Stimulated activated CD4-positive, alpha-beta T cell treated with anti-CD3 and anti-CD28 coated beads, TNF-alpha, amount 100 ng/mL, for 48 hours (primary cell): ENCODE results near the gene RAD51B.

ENCODE experiments used
- DNase-seq, 3 donors: peaks; one replicate each; pipeline ENCODE4 v3.0.0-alpha.2; 2020; ENCODE audit warnings: low read depth in 3 of 3

RAD51B gene

GRCh38 chr14:68522510-68523325 lies 703.1 kb downstream of the RAD51B start:
- DNase-seq, result no peak

GRCh38 chr14:68523326-68523610 lies 703.7 kb downstream of the RAD51B start:
- DNase-seq, result no peak

GRCh38 chr14:68523989-68524725 lies 704.6 kb downstream of the RAD51B start:
- DNase-seq, result no peak

GRCh38 chr14:68525516-68525915 lies 705.9 kb downstream of the RAD51B start:
- DNase-seq, result no peak

GRCh38 chr14:68526512-68527091 lies 707.0 kb downstream of the RAD51B start:
- DNase-seq, result no peak

GRCh38 chr14:68527329-68527851 lies 707.8 kb downstream of the RAD51B start:
- DNase-seq, result no peak

- DNase-seq, result no peak
These were observed 708.6 kb downstream of the RAD51B start for GRCh38 chr14:68528040-68528687.

GRCh38 chr14:68530443-68530842 lies 710.9 kb downstream of the RAD51B start:
- no peak for DNase-seq

GRCh38 chr14:68532496-68532895 lies 712.9 kb downstream of the RAD51B start:
- DNase-seq, result no peak

GRCh38 chr14:68534276-68534675 lies 714.7 kb downstream of the RAD51B start:
- DNase-seq, result no peak

GRCh38 chr14:68535404-68536017 lies 715.9 kb downstream of the RAD51B start:
- DNase-seq, result no peak

GRCh38 chr14:68536018-68536410 lies 716.4 kb downstream of the RAD51B start:
- DNase-seq, result no peak

- no peak for DNase-seq
These were observed 719.1 kb downstream of the RAD51B start for GRCh38 chr14:68538639-68539038.

GRCh38 chr14:68539241-68539737 lies 719.7 kb downstream of the RAD51B start:
- DNase-seq, result no peak

- DNase-seq, result no peak
These were observed 720.2 kb downstream of the RAD51B start for GRCh38 chr14:68539789-68540188.

- DNase-seq, result no peak
These were observed 721.8 kb downstream of the RAD51B start for GRCh38 chr14:68541178-68541896.

- DNase-seq, result no peak
These were observed 722.8 kb downstream of the RAD51B start for GRCh38 chr14:68542346-68542745.

GRCh38 chr14:68543516-68543915 lies 723.9 kb downstream of the RAD51B start:
- DNase-seq, result no peak

- DNase-seq, result no peak
These were observed 724.7 kb downstream of the RAD51B start for GRCh38 chr14:68544081-68544892.

GRCh38 chr14:68546839-68547238 lies 727.3 kb downstream of the RAD51B start:
- no peak for DNase-seq
